Lung (tissue), 12 donors: ENCODE results near the gene XRCC5. TPM values are rescaled to one million over a fixed set of nuclear protein-coding genes. Genes with fewer than 3 reads are reported as not detected.
"Not testable (repeated sequence)": the region's sequence is repeated elsewhere in the genome, so short reads cannot be mapped to it uniquely, and the experiment has no call there.

Experiments used
- ATAC-seq: fragments of 200-7000 bp; cut with Tn5 transposase; one replicate; pipeline ENCODE4 v1.9.1; 2020; ENCODE audit warnings: moderate number of reproducible peaks; ENCODE audit not compliant: insufficient read depth, low FRiP score
- DNase-seq, 3 donors: peaks; one replicate each; pipeline ENCODE4 v3.0.0-alpha.2; 2013 to 2017
- H3K27ac ChIP-seq, 2 donors: one replicate each; pipeline ENCODE4 v1.5.1; 2013; ENCODE audit warnings: mild to moderate bottlenecking in 2 of 2, moderate library complexity in 2 of 2, control low read depth in 1 of 2, inconsistent platforms in 1 of 2, low read depth in 1 of 2, low read length in 1 of 2
- H3K27me3 ChIP-seq, 3 donors: one replicate each; pipeline ENCODE4 v1.5.1; 2013; ENCODE audit warnings: low read length in 2 of 3; ENCODE audit not compliant: control insufficient read depth in 3 of 3, insufficient read depth in 3 of 3
- H3K36me3 ChIP-seq, 4 donors: one replicate each; pipeline ENCODE4 v1.5.1; 2013; ENCODE audit warnings: low read length in 4 of 4, mild to moderate bottlenecking in 1 of 4, moderate library complexity in 1 of 4; ENCODE audit not compliant: control insufficient read depth in 4 of 4, insufficient read depth in 4 of 4
- H3K4me1 ChIP-seq, 5 donors: one replicate each; pipeline ENCODE4 v1.5.1; 2013; ENCODE audit warnings: low read length in 5 of 5, mild to moderate bottlenecking in 2 of 5, moderate library complexity in 1 of 5; ENCODE audit not compliant: control insufficient read depth in 5 of 5, insufficient read depth in 5 of 5
- H3K4me3 ChIP-seq: one replicate; pipeline ENCODE4 v1.5.1; 2013; ENCODE audit warnings: mild to moderate bottlenecking, control low read depth, moderate library complexity
- H3K9ac ChIP-seq, 2 donors: one replicate each; pipeline ENCODE4 v1.5.1; 2013; ENCODE audit warnings: low read length in 2 of 2, control low read depth in 1 of 2; ENCODE audit not compliant: insufficient read depth in 1 of 2
- H3K9me3 ChIP-seq, 4 donors: one replicate each; pipeline ENCODE4 v1.5.1; 2013; ENCODE audit warnings: low read length in 3 of 4, mild to moderate bottlenecking in 1 of 4, moderate library complexity in 1 of 4; ENCODE audit not compliant: control insufficient read depth in 4 of 4, insufficient read depth in 3 of 4
- WGBS, 2 donors: extraction: QIAGEN DNeasy Blood & Tissue Kit; methylation state at CpG; one replicate each; pipeline ENCODE4 v1.1.7; 2013; 5-methylcytosine and 5-hydroxymethylcytosine counted together
- polyA plus RNA-seq, 2 donors: library from polyadenylated mRNA; stranded (reverse); fragments of 200-250 nt; gene quantifications; one replicate each; pipeline ENCODE4 v1.2.1, GENCODE V29; 2013
- total RNA-seq, 2 donors: library from RNA; depleted of rRNA in 1 of 2; stranded (reverse); fragments of >200 nt in 1 of 2; gene quantifications; one replicate each; pipeline ENCODE4 v1.2.1, GENCODE V29; 2014 to 2021
- TF ChIP-seq, protein P1 (sequence below): IDR thresholded peaks from 2 replicates; pipeline ENCODE4 v1.5.1; 2012; ENCODE audit warnings: mild to moderate bottlenecking; ENCODE audit errors: control extremely low read depth, extremely low read depth
- donor health status: control.
- donor health status: control.
- donor health status: Bipolar disorder and iron deficiency.
- donor health status: healthy.
- donor health status: DM: yes; HTN: yes; CAD: no.

XRCC5 gene
- total and polyA plus RNA-seq, 4 donors = 67.3 to 200 (median 144) TPM

DNA sequence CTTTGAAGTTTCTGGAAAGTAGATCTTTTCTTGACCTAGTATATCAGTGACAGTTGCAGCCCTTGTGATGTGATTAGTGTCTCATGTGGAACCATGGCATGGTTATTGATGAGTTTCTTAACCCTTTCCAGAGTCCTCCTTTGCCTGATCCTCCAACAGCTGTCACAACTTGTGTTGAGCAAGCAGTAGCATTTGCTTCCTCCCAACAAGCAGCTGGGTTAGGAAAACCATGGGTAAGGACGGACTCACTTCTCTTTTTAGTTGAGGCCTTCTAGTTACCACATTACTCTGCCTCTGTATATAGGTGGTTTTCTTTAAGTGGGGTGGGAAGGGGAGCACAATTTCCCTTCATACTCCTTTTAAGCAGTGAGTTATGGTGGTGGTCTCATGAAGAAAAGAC lies 96.3 kb downstream of the XRCC5 start:
- ATAC-seq (no peak), DNase-seq (no peak)
- TF ChIP-seq, protein P1, sequence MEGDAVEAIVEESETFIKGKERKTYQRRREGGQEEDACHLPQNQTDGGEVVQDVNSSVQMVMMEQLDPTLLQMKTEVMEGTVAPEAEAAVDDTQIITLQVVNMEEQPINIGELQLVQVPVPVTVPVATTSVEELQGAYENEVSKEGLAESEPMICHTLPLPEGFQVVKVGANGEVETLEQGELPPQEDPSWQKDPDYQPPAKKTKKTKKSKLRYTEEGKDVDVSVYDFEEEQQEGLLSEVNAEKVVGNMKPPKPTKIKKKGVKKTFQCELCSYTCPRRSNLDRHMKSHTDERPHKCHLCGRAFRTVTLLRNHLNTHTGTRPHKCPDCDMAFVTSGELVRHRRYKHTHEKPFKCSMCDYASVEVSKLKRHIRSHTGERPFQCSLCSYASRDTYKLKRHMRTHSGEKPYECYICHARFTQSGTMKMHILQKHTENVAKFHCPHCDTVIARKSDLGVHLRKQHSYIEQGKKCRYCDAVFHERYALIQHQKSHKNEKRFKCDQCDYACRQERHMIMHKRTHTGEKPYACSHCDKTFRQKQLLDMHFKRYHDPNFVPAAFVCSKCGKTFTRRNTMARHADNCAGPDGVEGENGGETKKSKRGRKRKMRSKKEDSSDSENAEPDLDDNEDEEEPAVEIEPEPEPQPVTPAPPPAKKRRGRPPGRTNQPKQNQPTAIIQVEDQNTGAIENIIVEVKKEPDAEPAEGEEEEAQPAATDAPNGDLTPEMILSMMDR = no peak
- Histone ChIP-seq H3K27ac (no peak overlapping the region), H3K9ac (no peak overlapping the region), H3K4me1 (peaks cover 0 to 7% (median 4%) of the 10 kb centered on the region in 5 donors), H3K27me3 (no peaks in the 10 kb centered on the region), H3K36me3 (peaks cover 30 to 62% (median 54%) of the 10 kb centered on the region in 4 donors), H3K9me3 (no peaks in the 10 kb centered on the region), H3K4me3 (no peak overlapping the region)
- WGBS, 2 donors = 27 to 68% methylated on average over 1 of the region's 1 CpG

DNA sequence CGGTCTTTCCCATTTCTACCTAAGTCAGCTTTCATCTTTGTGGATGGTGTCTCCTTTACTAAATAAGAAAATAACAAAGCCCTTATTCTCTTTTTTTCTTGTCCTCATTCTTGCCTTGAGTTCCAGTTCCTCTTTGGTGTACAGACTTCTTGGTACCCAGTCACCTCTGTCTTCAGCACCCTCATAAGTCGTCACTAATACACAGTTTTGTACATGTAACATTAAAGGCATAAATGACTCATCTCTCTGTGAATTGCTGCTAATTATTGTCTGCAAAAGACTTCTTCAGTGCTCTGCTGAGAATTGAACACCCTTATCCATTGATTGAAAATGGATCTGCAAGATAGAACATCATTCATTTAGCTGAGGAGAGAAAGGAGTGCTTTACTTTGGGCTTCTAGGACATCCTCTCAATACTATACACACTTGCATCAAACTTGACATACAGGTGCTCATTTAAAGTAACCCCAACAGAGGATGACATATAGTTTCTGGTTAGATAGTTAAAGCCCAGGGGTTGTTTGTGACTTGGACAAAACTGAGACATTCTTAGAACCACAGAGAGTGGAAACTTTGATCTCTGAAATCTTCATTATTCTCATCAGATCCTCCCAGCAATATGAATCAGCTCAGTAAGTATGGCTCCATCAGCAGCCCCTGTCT lies 97.0 kb downstream of the XRCC5 start:
- TF ChIP-seq, protein P1 = no peak
- Histone ChIP-seq H3K9me3 (no peaks in the 10 kb centered on the region), H3K27me3 (no peaks in the 10 kb centered on the region), H3K9ac (no peak overlapping the region), H3K4me1 (peaks cover 0 to 7% (median under 1%) of the 10 kb centered on the region in 5 donors), H3K36me3 (peaks cover 30 to 56% (median 49%) of the 10 kb centered on the region in 4 donors), H3K27ac (no peak overlapping the region), H3K4me3 (no peak overlapping the region)
- ATAC-seq (no peak), DNase-seq (no peak)
- 61 to 87% methylated on average over 2 of the region's 2 CpGs for WGBS, 2 donors

DNA sequence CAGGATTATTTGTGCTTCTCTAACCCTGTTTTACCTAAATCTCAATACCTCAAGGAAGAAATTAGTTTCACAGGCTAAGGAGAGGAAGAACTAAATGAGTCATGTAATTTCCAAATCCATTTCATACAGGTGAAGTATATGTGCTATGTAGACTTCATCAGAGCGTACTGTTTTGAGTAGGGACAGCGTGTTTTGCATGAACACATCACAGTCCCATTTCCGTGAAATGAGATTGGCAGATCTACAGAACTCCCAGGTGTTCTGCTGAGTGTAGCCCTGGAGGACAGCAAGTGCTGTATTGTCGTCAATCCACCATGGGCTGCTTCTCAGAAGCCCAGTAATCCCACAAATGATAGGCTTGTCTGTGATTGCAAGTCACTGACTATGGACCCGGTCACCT lies 97.7 kb downstream of the XRCC5 start:
- Histone ChIP-seq H3K4me1 (peaks cover 0 to 5% (median 0%) of the 10 kb centered on the region in 5 donors), H3K9me3 (no peaks in the 10 kb centered on the region), H3K36me3 (peaks cover 26 to 51% (median 43%) of the 10 kb centered on the region in 4 donors), H3K27me3 (no peaks in the 10 kb centered on the region), H3K4me3 (no peak overlapping the region), H3K27ac (no peak overlapping the region), H3K9ac (no peak overlapping the region)
- ATAC-seq (no peak), DNase-seq (no peak)
- TF ChIP-seq, protein P1 = no peak
- 93 to 97% methylated on average over 5 of the region's 5 CpGs for WGBS, 2 donors

GRCh38 chr2:216208661-216209060 lies 99.5 kb downstream of the XRCC5 start:
- 95 to 98% methylated on average over 8 of the region's 8 CpGs for WGBS, 2 donors
- not testable (repeated sequence) for H3K27me3 ChIP-seq, H3K9me3 ChIP-seq, H3K27ac ChIP-seq, H3K4me1 ChIP-seq, H3K9ac ChIP-seq, ATAC-seq, H3K4me3 ChIP-seq, DNase-seq
- peaks cover 22 to 43% (median 40%) of the 10 kb centered on the region in 4 donors for H3K36me3 ChIP-seq
